OCI-LY7 (cell line): ENCODE results near the gene MACROD2.

Source experiments
- EZH2phosphoT487 ChIP-seq: fragments of 200-600 bp; sonication (generic); IDR thresholded peaks from 2 replicates; pipeline ENCODE4 v1.6.1; 2018; ENCODE audit warnings: low read depth, borderline replicate concordance, mild to moderate bottlenecking, mixed run types, antibody characterized with exemption, low read length, moderate library complexity, mixed read lengths
- TF ChIP-seq, protein P1 (sequence below): fragments of 200-600 bp; sonication (generic); conservative IDR thresholded peaks from 2 replicates; pipeline ENCODE4 v1.5.1; 2014; ENCODE audit warnings: mild to moderate bottlenecking, antibody characterized with exemption, low read length, moderate library complexity, mixed read lengths

DNA sequence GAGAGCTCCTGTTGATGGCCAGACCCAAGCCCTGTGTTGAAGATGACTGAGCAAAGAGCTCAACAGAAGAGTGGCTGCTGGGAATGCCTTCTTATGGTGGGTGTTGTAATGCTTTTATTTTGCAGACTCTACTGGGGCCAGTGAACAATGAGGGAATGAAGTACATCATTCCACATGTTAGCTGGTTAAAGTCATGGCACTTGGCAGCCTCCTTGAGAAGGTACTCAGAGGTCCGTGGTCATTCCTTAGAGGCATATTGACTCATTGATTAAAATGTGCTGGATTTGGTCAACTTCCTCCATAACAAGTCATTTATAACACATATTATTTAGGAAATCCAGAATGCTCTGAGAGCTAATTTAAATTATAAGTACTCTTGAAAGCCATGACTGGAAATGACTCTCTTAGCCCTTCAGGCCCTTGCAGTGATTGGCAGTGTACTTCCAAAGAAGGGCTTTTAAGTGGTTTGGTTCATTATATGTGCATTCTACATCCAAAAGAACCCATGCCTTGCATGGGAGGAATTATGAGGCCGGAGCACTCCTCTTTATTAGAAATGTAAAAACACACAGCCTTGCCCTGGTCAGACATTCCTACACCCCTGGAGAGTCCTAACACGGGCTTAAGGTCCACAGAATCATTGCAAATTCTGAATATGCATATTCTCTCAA, 1601.0 kb downstream of the MACROD2 start:
- TF ChIP-seq, protein P1, sequence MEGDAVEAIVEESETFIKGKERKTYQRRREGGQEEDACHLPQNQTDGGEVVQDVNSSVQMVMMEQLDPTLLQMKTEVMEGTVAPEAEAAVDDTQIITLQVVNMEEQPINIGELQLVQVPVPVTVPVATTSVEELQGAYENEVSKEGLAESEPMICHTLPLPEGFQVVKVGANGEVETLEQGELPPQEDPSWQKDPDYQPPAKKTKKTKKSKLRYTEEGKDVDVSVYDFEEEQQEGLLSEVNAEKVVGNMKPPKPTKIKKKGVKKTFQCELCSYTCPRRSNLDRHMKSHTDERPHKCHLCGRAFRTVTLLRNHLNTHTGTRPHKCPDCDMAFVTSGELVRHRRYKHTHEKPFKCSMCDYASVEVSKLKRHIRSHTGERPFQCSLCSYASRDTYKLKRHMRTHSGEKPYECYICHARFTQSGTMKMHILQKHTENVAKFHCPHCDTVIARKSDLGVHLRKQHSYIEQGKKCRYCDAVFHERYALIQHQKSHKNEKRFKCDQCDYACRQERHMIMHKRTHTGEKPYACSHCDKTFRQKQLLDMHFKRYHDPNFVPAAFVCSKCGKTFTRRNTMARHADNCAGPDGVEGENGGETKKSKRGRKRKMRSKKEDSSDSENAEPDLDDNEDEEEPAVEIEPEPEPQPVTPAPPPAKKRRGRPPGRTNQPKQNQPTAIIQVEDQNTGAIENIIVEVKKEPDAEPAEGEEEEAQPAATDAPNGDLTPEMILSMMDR: no peak
- no peak for TF ChIP-seq EZH2phosphoT487
